HK-2 (cell line): ENCODE data around the gene IKBIP.
A peak's percentile ranks its signal among the peaks of the same experiment; 100 is the strongest.
"Not testable (repeated sequence)": the region's sequence is repeated elsewhere in the genome, so short reads cannot be mapped to it uniquely, and the experiment has no call there.

Experiments used
- DNase-seq: peaks from one replicate; pipeline ENCODE4 v3.0.0-alpha.2; 2018; ENCODE audit not compliant: unreplicated experiment

The IKBIP gene

DNA sequence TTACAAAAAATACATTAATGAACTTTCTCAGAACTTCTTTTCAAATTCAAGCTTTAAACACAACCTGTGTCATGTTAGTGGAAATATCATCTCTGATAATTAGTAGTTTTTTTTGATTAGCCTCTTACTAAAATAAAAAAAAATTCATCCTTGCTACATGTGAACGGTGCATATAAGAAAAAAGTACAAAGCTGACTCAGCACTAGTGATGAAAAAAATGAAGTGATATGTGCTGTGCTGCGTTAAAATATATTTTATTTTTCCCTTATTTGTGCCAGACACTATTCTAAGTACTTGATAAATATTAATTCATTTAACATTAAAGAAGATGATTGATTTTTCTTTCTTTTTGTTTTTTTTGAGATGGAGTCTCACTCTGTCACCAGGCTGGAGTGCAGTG is 7.5 kb downstream of the IKBIP start:
- DNase-seq: no peak

DNA sequence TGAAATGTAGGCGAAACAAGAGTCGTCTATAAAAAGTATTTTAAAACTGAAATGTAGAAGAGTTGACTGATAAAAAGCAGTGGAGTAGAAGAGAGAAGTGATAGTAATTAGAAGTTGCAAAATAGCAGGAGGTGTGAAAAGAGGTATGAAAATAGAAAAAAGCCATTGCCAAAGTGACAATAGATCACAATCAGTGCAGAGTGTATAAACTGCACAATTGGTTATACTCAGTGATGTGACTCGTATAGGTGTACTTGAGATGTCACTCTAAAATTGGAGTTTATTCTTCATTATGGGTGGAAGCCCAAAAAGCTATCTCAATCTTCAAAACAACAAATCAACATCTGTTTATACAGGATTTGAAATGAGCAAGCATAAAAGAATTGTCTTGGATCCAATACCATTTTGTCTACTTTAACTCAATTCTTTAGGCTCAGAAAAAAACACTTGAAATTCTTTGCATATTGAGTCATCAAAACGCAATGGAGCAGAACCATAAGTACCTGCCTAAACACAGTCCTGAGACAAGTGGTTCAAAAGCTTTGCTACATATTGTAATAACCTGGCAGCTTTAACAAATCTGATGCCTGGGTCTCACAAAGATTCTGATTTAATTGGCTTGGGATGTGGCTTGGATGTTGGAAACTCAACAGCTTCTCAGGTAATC is 8.8 kb downstream of the IKBIP start:
- DNase-seq: no peak

DNA sequence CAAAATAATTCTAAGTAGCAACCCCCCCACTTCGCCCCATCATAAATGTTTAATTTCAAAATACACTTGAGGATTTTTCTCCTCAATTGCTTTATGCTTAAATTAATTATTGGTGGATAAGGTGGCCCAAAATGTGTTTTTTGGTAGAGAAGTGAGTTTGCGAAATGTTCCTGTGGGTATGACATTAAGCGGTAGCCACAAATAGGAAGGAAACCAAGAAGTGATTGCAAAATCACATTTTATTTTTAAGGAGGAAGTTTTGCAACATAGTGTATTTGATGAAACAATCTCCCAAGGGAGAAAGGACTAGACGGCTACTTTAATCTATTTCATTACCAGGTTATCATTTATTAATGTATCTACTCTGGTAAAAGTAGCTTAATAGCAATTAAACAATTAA is 25.6 kb downstream of the IKBIP start:
- no peak for DNase-seq

- no peak for DNase-seq
These were observed 31.8 kb downstream of the IKBIP start for GRCh38 chr12:98612696-98613334.

- DNase-seq: no peak
These were observed 34.0 kb downstream of the IKBIP start for GRCh38 chr12:98610596-98610995.

DNA sequence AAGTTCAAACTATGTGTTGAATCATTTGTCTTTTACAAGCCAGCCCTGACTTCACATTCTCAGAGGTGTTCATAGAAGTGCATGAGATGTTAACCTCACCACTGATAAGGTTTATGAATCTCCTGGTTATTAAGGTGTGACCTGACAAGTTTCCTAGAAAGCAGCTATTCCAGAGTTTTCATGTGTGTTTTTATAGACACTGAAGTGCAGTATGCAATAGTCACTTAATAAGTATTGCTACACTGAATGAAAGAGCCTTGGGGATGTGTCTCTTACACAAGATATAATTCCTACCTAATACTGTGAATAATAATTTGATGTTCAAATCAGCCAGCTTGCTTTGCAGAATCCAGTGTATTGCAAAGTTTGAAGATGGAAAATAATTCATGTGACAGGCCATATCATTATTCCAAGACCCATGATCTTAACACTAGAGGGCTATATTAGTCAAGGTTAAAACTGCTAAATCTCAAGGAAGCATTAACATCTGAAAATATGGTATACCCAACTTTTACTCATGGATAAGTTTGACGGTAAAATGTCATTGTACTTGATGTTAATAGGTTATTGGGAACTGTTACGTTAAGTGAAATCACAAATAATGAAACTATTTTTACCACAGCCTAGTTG is 38.1 kb downstream of the IKBIP start:
- no peak for DNase-seq

DNA sequence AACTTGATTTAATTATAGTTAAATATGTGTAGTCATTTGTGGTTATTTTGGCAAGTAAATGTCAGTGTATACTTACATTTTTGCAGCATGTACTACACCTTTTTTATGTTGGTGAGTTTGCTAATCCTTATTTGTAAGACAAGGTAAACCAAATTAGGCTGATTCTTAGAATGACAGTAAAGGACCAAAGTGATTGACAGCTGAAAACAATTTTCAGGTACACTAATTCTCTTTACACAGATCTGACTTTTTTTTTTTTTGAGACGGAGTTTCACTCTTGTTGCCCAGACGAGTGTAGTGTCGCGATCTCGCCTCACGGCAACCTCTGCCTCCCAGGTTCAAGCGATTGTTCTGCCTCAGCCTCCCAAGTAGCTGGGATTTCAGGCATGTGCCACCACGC is 42.7 kb downstream of the IKBIP start:
- no peak for DNase-seq

DNA sequence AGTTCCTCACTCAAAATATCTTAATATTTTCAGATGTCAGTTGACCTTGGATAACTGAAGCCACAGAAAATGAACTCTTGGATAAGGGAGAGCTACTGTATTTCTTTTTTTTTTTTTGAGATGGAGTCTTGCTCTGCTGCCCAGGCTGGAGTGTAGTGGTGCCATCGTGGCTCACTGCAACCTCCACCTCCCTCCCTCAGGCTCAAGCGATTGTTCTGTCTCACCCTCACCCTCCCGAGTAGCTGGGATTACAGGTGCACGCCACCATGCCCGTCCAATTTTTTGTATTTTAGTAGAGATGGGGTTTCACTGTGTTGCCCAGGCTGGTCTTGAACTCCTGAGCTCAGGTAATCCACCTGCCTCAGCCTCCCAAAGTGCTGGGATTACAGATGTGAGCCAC is 47.3 kb downstream of the IKBIP start:
- not testable (repeated sequence) for DNase-seq

DNA sequence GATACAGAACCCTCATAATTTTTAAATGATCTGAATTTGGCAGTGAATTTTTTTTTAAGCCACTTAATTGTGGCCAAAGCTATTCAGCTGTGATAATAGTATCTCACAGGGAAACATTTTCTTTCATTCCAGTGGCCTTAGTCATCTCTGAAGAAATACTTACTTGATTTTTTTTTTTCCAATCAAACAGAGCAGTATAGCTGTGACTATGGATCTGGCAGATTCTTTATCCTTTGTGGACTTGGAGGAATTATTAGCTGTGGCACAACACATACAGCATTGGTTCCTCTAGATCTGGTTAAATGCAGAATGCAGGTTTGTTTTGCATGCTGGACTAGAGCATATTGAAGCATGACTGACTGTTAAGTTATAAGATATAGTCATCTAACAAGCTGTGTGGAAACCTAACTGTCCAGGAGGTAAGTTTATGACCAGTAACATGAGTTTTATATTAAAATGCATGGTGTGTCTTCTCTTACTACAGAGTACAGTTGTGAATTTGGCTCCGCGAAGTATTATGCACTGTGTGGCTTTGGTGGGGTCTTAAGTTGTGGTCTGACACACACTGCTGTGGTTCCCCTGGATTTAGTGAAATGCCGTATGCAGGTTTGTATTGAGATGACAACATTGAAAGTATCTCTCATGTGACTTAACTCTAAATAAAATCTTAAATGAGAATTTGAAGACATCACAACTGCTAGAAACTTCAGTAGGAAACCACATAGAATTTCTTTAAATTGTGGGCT is 49.2 kb downstream of the IKBIP start:
- no peak for DNase-seq

- DNase-seq: peak; percentile 28
These were observed 50.3 kb downstream of the IKBIP start for GRCh38 chr12:98594050-98594835.

DNA sequence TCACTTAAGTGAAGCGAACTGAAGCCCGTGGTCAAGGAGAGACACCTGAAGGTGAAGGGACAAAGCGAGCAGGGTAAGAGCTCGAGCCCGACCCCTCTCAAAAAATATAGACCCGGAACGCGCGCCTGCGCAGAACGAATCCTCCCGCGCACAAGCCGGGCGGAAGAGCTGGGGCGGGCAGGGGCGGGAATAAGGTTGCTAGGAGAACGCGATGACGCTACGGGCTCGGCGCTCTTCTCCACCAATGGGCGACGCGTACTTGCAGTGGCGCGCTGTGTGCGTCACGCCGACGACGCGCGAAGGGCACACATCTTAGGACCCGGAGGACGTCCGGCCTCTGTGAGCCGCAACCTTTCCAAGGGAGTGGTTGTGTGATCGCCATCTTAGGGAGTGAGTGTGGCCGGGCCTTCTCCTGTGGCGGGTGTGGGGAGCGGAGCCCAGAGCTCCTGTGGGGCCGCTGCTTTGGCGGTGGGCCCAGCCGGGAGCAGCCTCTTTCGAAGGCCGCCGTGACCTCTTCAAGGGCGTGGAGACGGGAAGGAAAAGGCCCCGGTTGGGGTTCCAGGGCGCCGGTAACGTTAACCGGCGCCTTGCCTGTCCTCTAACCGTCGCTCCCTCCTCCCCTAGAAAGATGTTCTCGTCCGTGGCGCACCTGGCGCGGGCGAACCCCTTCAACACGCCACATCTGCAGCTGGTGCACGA is 51.1 kb downstream of the IKBIP start, which contains the start of gene SLC25A3:
Gene SLC25A3 (plus strand): TSS at position 336 of the 699 bp plus-strand sequence. CDS start 293 bp downstream, at position 629.
- DNase-seq: peak; percentile 96

- DNase-seq: no peak
These were observed 51.7 kb downstream of the IKBIP start for GRCh38 chr12:98592825-98593322.

GRCh38 chr12:98591209-98591608 is 53.4 kb downstream of the IKBIP start:
- DNase-seq: no peak

- DNase-seq: no peak
These were observed 57.5 kb downstream of the IKBIP start for GRCh38 chr12:98587084-98587483.

DNA sequence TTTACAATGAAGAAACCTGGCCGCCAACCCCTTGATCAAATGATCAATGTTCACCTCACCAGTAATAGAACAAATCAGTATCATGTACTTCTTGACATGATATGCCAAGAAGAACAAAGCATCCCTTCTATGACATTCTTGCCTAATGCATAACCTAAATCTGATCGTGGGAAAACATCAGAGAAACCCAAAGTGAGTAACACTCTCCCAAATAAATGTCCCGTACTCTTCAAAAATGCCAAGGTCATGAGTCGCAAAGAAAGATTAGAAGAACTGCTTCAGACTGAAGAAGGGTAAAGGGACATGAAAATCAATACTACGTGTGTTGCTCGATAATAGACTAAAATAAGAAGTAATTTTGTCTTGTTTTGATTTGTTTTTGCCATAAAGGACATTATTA is 62.5 kb downstream of the IKBIP start:
- DNase-seq: no peak

- no peak for DNase-seq
These were observed 63.5 kb downstream of the IKBIP start for GRCh38 chr12:98581101-98581500.

DNA sequence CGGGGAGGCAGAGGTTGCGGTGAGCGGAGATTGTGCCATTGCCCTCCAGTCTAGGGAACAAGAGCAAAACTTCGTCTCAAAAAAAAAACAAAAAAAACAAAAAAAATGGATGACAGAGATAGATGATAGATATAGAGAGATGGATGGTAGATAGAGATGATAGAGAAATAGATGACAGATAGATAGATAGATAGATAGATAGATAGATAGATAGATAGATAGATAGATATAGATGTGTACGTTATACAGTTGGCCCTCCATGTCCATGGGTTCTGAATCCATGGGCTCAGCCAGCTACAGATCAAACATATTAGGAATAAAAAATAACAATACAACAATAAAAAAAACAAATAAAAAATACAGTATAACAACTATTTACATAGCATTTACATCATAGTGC is 63.9 kb downstream of the IKBIP start:
- no peak for DNase-seq

- no peak for DNase-seq
These were observed 64.8 kb downstream of the IKBIP start for GRCh38 chr12:98579835-98580234.

DNA sequence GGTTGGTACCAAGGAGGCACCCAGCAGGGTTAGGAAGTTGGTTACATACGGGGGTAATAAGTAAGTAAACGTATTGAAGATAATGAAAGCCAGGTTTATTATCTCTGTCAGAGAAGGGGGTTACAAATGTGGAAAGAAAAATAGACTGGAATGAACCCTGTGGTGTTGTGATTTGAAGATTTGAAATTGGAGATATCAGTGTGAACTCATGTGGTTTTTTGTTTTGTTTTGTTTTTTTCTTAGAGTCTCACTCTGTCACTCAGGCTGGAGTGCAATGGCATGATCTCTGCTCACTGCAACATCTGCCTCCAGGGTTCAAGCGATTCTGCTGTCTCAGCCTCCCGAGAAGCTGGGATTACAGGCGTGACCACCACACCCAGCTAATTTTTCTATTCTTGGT is 65.2 kb downstream of the IKBIP start:
- DNase-seq: no peak

DNA sequence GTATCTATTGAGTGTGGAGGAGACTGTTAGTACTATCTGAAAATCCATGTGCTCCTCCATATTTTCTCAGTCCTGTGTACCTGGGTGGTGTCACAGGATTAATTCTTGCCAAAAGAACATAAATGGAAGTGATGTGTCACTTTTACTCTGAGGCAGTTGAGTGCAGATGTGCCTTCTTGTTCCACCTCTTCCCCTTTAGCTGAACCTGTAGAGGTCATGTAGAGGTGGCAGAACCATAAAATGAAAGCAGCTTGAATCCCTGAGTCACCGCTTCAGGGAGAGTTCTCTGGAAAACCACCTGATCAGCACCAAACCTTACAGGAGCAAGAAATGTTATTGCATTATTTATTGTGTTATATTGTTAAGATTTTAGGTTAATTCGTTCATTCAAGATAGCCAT is 65.8 kb downstream of the IKBIP start:
- no peak for DNase-seq

GRCh38 chr12:98578392-98578791 is 66.2 kb downstream of the IKBIP start:
- DNase-seq: no peak
